GOT3 (cell line): ENCODE measurements around the gene IFNL4.
"Not testable (repeated sequence)": the region's sequence is repeated elsewhere in the genome, so short reads cannot be mapped to it uniquely, and the experiment has no call there.

Experiments
- DNase-seq: peaks from one replicate; lab custom pipeline; 2025; ENCODE audit warnings: mixed read lengths; lab: John Stamatoyannopoulos, UW

IFNL4 gene

DNA sequence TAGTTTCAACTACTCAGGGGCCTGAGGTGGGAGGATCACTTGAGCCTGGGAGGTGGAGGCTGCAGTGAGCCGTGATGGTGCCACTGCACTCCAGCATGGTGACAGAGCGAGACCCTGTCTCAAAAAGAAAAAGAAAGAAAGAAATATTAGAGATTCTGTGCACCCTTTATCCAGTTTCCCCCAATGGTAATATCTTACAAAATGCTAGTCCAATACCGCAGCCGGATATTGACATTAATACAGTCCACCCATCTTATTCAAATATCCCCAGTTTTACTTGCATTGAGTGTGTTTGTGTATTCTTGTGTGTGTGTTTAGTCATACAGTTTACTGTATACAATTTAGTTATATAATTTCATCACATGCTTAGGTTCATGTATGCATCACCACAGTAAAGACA, 8.6 kb upstream of the IFNL4 start:
- DNase-seq: no peak

DNA sequence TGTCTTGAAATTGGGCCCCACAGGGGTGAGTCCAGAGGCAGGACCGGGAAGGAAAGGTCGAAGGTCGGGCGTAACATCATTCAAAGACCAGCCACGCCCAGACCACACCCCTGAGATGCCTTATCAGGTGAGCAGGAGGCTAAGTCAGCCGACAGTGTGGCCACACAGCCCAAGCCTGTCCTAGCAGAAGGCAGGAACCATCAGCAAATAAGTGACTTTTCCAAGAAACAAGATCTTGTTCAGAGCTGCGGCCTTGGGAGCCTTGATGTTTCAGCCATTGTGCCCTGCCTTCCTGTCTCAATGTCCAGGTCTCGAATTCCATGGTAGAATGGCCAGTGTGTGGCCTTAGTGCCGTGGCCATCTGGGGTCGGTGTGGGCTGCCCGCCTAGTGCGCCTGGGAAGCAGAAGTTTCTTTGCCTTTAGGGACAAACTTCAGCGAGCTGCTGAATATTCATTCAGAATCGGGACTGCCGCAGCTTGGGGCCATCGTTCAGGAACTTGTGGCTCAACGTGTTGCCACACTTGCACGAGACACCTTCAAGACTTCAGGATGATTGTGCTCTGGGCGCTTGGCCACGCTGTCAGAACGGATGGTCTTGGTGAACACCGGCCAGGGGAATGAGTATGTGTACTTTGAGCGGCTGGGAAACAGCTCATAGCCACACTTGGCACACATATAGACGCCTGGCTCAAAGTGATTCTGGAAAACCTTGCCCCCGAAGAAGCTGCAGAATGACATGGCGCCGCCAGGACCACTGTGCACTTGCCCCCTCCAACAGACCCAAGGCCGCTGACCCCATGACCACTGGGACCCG, 6.1 kb upstream of the IFNL4 start:
- no peak for DNase-seq

DNA sequence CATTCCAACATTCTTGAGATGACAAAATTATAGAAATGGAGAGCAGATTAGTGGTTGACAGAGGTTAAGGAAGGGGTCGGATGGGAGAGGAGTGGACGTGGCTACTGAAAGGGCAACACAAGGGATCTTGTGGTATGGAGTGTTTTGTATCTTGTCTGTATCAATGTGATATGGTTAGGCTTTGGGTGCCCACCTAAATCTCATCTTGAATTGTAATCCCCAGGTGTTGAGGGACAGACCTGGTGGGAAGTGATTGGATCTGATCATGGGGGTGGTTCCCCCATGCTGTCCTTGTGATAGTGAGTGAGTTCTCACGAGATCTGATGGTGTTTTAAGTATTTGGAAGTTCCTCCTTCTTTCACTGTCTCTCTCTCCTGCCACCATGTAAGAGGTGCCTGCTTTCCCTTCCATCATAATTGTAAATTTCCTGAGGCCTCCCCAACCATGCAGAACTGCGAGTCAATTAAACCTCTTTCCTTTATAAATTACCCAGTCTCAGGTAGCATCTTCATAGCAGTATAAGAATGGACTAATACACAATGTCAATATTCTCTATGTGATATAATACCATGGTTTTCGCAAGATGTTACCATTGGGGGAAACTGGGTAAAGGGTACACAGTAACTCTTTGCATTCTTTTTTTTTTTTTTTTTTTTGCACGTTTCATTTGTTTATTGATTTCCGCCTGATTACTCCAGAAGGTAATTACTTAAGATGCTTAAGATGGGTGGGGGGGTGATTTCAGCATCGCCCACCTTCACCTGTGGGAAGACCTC, 4.9 kb upstream of the IFNL4 start:
- no peak for DNase-seq

DNA sequence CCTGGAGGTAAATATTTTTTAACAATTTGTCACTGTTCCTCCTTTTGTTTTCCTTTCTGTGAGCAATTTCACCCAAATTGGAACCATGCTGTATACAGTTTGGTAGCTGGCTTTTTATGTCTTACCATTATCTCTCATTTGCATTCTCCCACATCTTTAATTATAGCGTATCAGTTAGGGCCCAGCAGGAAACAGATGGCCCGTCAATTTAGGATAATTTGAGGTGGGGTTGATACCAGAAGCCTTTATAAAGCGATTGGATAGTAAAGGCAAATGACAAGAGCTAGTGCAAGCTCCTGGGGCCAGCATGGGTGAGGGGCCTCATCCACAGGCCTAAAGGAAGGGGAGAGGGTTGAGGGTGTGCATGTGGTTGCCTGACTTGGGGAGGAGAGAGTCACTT, 3.8 kb upstream of the IFNL4 start:
- no peak for DNase-seq

DNA sequence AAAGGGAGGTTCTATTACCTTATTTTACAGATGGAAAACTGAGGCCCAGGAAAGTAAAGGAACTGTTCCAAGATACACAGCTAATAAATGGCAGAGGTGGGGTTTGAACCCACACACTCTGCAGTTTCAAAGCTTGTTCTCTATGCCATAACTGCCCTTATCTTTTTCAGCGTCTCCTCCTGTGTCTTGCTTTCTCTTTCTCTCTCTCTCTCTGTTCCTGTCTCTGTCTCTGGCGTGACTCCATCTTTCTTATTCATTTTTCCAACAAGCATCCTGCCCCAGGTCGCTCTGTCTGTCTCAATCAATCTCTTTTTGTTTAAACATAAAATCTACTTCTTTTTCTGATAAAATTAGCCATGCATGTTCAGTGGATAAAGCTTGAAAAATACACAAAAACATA, 3.2 kb upstream of the IFNL4 start:
- no peak for DNase-seq

DNA sequence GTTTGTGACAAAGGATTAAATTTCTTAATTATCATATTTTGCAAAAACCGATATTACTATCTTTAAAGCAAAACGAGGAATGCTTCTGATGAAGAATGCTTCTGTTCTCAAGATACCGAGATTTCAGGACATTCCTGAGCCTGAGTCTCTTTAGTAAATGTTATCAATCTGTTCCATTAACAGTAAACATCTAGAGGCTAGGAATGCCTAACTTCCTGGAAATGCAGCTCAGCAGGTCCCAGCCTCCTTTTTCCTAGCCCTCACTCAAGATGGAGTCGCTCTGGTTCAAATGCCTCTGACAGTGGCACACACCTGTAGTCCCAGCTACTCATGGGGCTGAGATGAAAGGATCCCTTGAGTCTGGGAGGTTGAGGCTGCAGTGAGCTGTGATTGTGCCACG, 2.4 kb upstream of the IFNL4 start:
- DNase-seq: no peak

DNA sequence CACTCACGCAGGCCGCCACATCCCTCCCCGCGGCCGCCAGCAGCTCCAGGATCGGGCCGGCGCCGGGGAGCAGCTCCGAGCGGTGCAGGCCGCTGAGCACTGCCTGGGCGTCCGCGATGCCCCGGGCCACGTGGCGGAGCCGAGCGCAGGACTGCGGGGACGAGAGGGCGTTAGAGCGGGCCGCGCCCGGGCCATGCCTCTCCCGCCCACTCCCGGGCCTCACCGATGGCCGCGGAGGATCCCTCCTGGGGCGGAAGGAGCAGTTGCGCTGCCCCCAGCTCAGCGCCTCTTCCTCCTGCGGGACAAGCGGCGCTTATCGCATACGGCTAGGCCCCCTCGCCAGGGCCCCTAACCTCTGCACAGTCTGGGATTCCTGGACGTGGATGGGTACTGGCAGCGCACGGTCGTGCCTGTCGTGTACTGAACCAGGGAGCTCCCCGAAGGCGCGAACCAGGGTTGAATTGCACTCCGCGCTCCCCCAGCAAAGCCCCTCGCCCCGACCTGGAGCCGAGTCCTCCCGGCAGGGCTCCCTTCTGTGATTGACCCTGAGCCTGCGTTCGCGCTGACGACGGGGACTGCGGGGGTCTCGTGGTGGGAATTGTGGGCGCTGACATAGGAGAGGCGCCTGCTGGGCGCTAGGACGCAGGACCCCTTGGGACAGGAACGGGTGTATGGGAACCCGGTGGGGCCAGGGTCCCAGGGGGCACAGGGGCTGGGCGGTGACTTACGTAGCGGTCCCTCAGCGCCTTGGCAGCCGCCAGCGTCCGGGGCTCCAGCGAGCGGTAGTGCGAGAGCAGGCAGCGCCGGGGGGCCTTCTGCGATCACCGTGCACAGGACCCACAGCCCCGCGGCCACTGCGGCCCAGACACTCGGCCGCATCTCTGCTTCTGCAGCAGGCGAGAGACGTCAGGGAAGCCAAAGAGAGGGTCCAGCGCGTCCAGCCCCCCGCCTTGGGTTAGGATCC, 673 bp downstream of the IFNL4 start:
- DNase-seq: no peak

DNA sequence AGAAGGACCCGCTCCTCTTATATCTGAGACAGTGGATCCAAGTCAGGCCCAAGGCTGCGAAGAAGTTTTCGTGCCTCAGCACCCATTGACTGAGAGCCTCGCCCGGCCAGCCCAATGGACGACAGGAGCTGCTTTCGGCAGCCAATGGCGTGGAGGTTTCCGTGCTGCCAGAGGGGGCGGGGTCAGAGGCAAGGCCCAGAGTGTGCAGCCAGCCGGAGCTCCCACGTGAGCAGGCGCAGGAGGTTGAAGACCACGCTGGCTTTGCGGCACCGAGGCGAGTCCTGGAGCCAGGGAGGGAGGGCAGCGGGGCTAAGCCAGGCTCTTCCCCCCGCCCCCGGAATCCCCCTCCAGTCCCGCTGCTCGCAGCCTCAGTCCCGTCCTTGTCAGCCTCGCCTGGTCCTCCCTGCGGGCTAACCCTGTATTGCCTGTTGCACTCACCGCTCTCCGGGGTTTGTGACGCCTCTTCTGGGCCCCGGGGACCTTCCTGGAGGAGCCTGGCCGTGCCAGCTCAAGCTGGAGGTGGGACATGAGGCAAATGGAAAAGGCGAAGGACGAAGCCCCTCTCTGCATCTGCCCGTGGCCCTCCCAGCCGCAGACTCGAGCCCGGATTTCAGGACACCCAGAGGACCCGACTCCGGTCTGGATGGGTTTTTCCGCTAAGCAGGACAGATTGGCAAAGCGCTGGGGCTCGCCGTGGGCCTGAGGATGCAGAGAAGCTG, 1.5 kb downstream of the IFNL4 start:
- DNase-seq: no peak

DNA sequence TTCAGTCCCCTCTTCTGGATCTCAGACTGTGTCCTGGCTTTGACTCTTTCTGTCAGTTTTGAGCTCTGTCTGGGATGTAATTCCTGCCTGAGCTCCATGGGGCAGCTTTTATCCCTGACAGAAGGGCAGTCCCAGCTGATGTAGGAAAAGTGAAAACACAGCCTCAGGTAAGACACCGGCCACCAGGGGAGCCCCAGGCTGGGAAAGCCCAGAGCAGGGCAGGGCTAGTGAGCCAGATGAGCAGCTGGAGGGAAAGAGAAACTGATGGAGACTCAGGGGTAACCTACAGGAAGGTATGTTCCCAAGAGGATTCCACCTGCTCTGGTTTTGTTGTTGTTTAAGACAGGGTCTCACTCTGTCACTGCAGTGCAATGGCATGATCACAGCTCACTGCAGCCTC, 3.5 kb downstream of the IFNL4 start:
- not testable (repeated sequence) for DNase-seq

DNA sequence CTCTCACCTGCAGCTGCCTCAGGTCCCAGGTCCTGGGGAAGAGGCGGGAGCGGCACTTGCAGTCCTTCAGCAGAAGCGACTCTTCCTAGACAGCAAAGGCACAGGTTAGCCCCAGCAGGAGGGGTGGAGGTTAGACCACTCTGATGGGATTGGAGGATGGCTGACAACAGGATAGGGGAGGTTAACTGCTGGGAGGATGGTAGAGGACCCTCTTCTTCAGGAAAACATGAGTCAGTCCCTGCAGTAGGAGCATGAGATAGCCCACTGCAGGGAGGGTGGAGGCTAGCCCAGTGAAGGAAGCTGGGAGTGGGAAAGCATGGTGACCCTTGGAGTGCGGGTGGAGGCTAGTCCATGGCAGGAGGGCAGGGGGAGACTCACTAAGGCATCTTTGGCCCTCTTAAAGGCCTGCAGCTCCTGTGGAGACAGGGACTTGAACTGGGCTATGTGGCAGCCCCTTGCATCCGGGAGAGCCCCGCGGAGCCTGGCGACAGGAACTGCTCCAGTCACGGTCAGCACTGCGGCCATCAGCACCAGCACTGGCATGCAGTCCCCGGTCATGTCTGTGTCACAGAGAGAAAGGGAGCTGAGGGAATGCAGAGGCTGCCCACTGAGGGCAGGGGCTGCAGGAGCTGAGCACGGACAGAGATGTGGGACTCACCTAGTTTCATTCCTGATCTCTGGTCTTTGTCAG, 4.1 kb downstream of the IFNL4 start, which contains the start of gene IFNL3:
IFNL3 (minus strand) TSS at position 597 of the 691 bp plus-strand sequence; CDS start at position 558, 39 bp downstream.
- not testable (repeated sequence) for DNase-seq

DNA sequence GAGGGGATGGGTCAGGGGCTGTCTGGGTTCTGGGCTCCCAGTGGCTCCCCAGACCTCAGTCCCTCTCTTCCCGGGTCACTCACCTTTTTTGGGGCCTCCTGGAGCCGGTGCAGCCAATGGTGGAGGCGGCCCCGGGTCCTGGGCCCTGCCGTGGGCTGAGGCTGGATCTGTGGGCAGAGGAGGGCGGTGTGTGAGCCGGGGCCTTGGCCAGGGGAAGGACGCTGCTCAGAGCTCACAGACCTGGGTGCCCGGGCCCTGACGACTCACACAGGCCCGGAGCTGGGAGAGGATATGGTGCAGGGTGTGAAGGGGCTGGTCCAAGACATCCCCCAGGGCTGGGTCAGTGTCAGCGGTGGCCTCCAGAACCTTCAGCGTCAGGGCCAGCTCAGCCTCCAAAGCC, 4.9 kb downstream of the IFNL4 start:
- DNase-seq: not testable (repeated sequence)

DNA sequence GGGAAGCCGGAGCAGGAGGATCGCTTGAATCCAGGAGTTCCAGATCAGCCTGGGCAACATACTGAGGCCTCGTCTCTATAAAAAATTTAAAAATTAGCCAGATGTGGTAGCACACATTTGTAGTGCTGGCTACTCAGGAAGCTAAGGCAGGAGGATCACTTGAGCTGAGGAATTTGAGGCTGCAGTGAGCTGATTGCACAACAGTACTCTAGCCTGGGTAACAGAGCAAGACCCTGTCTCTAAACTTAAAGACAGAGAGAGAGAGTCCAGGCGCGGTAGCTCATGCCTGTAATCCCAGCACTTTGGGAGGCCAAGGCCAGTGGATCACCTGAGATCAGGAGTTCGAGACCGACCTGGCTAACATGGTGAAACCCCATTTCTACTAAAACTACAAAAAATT, 8.2 kb downstream of the IFNL4 start:
- no peak for DNase-seq

DNA sequence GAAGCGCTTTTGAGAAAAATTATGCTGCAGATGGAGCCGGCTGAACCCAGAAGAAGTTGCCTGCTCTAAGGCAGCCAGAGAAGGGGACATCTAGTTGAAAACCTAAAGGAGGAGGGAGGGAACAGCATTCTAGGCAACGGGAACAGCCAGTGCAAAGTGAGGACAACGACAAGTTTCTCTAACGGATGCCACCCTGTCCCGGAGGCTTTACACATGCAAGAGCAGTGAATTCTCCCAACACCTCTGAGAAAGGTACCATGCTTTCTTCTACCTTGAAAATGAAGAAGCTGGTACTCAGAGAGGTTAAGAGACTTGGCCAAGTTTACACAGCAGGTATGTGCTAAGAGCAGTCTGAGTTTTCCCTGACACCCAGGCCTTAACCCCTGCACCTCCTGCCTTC, 9.7 kb downstream of the IFNL4 start:
- DNase-seq: no peak

DNA sequence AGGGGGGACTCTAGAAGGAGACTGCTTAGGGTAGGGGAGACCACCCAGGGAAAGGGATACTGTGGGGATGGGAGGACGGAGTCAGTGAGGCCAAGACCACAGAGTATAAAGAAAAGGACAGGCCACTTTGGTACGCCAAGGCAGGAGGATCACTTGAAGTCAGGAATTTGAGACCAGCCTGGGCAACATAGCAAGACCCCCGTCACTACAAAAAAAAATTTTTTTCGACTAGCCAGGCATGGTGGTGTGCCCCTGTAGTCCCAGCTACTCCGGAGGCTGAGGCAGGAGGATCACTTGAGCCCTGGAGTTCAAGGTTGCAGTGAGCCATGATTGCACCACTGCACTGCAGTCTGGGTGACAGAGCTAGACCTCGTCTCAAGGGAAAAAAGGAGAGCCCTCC, 10.4 kb downstream of the IFNL4 start:
- no peak for DNase-seq

DNA sequence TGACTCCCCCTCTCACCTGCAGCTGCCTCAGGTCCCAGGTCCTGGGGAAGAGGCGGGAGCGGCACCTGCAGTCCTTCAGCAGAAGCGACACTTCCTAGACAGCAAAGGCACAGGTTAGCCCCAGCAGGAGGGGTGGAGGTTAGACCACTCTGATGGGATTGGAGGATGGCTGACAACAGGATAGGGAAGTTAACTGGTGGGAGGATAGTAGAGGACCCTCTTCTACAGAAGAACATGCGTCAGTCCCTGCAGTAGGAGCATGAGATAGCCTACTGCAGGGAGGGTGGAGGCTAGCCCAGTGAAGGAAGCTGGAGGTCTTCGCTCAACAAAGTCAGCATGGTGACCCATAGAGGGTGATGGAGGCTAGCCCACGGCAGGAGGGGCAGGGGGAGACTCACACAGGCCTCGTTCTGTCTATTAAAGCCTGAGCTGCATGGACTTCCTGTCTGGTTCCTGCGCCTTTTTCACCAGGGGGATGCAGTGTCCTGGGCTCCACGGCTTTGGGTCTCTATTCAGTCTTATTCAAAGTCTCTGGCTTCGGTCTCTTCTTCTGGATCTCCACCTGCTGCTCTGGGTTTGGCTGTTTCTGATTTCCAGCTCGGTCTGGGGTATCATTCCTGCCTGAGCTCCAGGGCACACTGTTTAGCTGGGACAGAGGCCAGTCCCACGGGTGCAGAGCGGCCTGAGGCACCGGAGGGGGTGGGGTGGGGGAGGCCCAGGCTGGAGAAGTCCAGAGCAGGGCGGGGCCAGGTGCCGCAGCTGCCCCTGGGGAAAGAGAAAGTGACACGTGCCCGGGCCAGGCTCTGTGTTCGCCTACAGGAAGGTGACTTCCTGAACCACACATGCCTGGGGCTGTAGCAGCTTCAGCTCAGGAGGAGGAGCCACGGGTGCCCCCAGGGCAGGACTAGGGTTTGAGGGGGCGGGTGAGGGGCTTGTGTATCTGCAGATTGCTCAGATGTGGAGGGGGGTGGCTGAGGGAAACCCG, 11.2 kb downstream of the IFNL4 start:
- DNase-seq: no peak

DNA sequence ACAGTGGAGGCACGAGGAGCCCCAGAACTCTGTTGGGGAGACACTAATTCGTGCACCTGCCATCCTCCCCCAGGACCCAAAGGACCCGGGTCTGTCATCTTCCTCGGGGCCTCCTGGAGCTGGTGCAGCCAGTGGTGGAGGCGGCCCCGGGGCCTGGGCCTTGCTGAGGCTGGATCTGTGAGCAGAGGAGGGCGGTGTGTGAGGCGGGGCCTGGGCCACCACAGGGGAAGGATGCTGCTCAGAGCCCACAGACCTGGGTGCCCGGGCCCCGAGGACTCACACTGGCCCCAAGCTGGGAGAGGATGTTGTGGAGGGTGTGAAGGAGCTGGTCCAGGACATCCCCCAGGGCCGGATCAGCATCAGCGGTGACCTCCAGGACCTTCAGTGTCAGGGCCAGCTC, 12.1 kb downstream of the IFNL4 start:
- DNase-seq: no peak

DNA sequence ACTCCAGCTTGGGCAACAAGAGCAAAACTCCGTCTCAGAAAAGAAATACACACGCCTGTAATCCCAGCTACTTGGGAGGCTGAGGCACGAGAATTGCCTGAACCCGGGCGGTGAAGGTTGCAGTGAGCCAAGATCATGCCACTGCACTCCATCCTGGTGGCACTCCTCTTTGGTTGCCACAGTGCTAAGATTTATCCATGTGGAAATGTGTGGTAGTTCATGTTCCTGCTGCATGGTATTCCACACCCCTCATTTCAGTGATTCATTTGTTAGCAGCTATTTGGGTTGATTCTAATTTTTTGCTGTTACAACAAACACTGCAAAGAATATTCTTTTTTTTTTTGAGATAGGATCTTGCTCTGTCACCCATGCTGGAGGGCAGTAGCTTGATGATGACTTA, 15.9 kb downstream of the IFNL4 start:
- no peak for DNase-seq

DNA sequence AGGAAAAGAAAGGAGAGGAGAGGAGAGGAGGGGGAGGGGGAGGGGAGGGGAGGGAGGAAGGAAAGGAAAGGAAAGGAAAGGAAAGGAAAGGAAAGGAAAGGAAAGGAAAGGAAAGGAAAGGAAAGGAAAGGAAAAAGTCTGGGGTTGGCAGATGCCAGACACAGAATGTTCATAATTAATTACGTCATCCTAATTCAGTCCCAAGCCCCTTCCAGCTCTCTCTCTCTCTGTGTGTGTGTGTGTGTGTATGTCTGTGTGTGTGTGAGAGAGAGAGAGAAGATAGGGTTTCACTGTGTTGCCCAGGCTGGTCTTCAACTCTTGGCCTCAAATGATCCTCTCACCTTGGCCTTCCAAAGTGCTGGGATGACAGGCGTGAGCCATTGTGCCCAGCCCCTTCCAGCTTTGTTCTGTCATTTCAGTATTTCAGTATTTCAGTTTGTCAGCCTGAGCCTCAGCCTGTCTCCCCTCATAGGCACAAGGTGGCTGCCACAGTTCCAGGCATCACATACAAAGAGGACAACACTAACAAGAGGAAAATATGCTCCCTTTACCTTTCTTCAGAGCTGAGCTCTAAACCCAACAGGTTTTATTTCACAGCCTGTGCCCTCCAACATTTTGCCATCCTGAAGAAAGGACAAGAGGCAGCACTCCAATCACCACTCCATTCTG, 18.4 kb downstream of the IFNL4 start:
- no peak for DNase-seq

DNA sequence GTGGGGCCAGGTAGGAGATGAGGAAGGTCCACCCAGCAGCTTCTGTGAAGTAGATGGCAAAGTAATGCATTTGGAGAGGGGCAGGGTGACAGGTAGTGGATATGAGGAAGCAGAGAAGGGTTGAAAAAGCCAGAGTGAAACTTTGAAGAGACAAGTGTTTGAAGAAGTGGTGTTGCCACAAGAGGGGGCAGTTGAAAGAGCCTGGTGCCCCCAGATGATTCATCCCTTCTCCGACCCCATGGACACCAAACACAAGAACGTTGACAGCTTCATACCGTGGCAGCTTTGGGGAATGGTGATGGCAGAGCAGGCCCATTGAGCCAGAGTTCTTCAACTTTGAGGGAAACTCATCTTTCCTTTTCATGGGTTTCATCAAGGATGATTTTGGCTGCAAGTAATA, 23.7 kb downstream of the IFNL4 start:
- no peak for DNase-seq
